K562 (cell line): ENCODE results near the gene LRRC61. TPM values are rescaled to one million over a fixed set of nuclear protein-coding genes. Genes with fewer than 3 reads are reported as not detected.

Source experiments
- AFF1 ChIP-seq, 2 experiments: fragments of 450-650 bp; IDR thresholded peaks; 2 replicates each; pipeline ENCODE4 v1.6.1; 2018; ENCODE audit warnings: mild to moderate bottlenecking in 2 of 2, low read depth in 1 of 2; ENCODE audit not compliant: partially characterized antibody in 2 of 2
- BRD9 ChIP-seq: fragments of 450-650 bp; IDR thresholded peaks from 2 replicates; pipeline ENCODE4 v1.6.1; 2018; ENCODE audit warnings: low read depth; ENCODE audit not compliant: partially characterized antibody
- CREM ChIP-seq: IDR thresholded peaks from 2 replicates; pipeline ENCODE4 v1.6.1; 2014; ENCODE audit warnings: antibody characterized with exemption, low read depth
- DMBX1 ChIP-seq: fragments of 250-450 bp; sonication (Bioruptor Pico); IDR thresholded peaks from 2 replicates; pipeline ENCODE4 v1.8.0; 2022; ENCODE audit warnings: inconsistent platforms, mild to moderate bottlenecking, moderate library complexity, borderline replicate concordance
- GABPB1 ChIP-seq: sonication (generic); formaldehyde crosslinking; IDR thresholded peaks from 2 replicates; pipeline ENCODE4 v1.8.0; 2022; ENCODE audit warnings: mild to moderate bottlenecking, missing genetic modification reagents
- GTF3C2 ChIP-seq: IDR thresholded peaks from 3 replicates; pipeline ENCODE4 v1.6.1; 2011; ENCODE audit warnings: borderline replicate concordance, mild to moderate bottlenecking, moderate library complexity; ENCODE audit not compliant: insufficient read length; ENCODE audit errors: extremely low read depth
- JUND ChIP-seq, 2 experiments: IDR thresholded peaks; 2 replicates in 1 of 2; 3 replicates in 1 of 2; pipeline ENCODE4 v1.6.1; 2011; ENCODE audit warnings: borderline replicate concordance in 2 of 2, low read depth in 2 of 2, low read length in 2 of 2, improper control_type of control experiment in 1 of 2, missing biosample characterization in 1 of 2, missing genetic modification characterization in 1 of 2, missing genetic modification reagents in 1 of 2
- MED1 ChIP-seq: sonication (generic); formaldehyde crosslinking; IDR thresholded peaks from 2 replicates; pipeline ENCODE4 v1.8.1; 2023; ENCODE audit warnings: missing genetic modification reagents, borderline replicate concordance
- MYBL2 ChIP-seq, 2 experiments: fragments of 450-650 bp in 1 of 2; sonication (generic) in 1 of 2; formaldehyde crosslinking in 1 of 2; IDR thresholded peaks; 2 replicates each; pipeline versions ENCODE4 v1.6.1 to v1.8.1; 2017 to 2022; ENCODE audit warnings: borderline replicate concordance in 1 of 2, inconsistent platforms in 1 of 2, low read depth in 1 of 2, mild to moderate bottlenecking in 1 of 2, missing genetic modification reagents in 1 of 2, moderate library complexity in 1 of 2
- POU5F1 ChIP-seq: fragments of 150-350 bp; IDR thresholded peaks from 2 replicates; pipeline ENCODE4 v1.6.1; 2014; ENCODE audit warnings: borderline replicate concordance, low read length, low read depth, mild to moderate bottlenecking; ENCODE audit not compliant: partially characterized antibody
- ZNF3 ChIP-seq: fragments of 250-450 bp; sonication (Bioruptor Pico); IDR thresholded peaks from 2 replicates; pipeline ENCODE4 v1.5.0; 2021; ENCODE audit warnings: mild to moderate bottlenecking, moderate library complexity
- polyA plus RNA-seq, 8 experiments: library from polyadenylated mRNA; depleted of rRNA in 4 of 8; stranded (reverse) in 5 of 8; unstranded in 3 of 8; fragments of >200 nt; fragmentation: Nextera tagmentation in 2 of 8; fragmentation: Illumina TruSeq in 1 of 8; extraction: Ambion mirVana in 2 of 8; extraction: Trizol in 1 of 8; gene quantifications; 2 replicates each; pipeline versions ENCODE4 v1.2.1 to v1.2.3, GENCODE V29; 2011 to 2014; ENCODE audit warnings: inconsistent platforms in 1 of 8, missing spikeins in 1 of 8
- total RNA-seq, 7 experiments: library from RNA; depleted of rRNA in 6 of 7; stranded (reverse); fragments of >200 nt in 6 of 7; fragmentation: Illumina TruSeq in 2 of 7; extraction: Trizol in 2 of 7; gene quantifications; 2 replicates each; pipeline versions ENCODE4 v1.2.1 to v1.2.3, GENCODE V29; 2011 to 2021; ENCODE audit warnings: low replicate concordance in 1 of 7
- TF ChIP-seq, protein P1 (sequence below): fragments of 250-450 bp; sonication (Bioruptor Pico); IDR thresholded peaks from 2 replicates; pipeline ENCODE4 v1.4.0; 2020; ENCODE audit warnings: mild to moderate bottlenecking, moderate library complexity, borderline replicate concordance

Gene LRRC61
- total and polyA plus RNA-seq, 9 of the 15 experiments (the other 6 are each of a cell fraction or from before 2014, with no cell fraction given): 1.3 to 55.2 (median 35.2) TPM

GRCh38 chr7:150368096-150368883 lies 45.1 kb downstream of the LRRC61 start, which contains the start of gene REPIN1 (continued):
- TF ChIP-seq AFF1 (IDR thresholded peaks at IDR 0.05; ENCODE audit: low read depth in 1 of 2, partially characterized antibody in 2 of 2) (peak in 1 of 2 experiments; percentile 18), ZNF3 (CRISPR knock-in tag) (no peak), POU5F1 (peak; percentile 73), JUND (IDR thresholded peaks at IDR 0.05; ENCODE audit: borderline replicate concordance, low read depth, low read length) (peak; percentile 40), JUND (tag; IDR thresholded peaks at IDR 0.05; ENCODE audit: borderline replicate concordance, low read depth, low read length) (no peak; the same call in 2 of the 3 replicates), MYBL2 (IDR thresholded peaks at IDR 0.05; ENCODE audit: low read depth) (peak; percentile 64; the same call in 1 of the 2 replicates), MYBL2 (CRISPR knock-in tag; IDR thresholded peaks at IDR 0.05; ENCODE audit: borderline replicate concordance) (no peak), CREM (0 out of 2 replicates have a peak, but pooled peaks have one; percentile 31), GTF3C2 (no peak), BRD9 (peak; percentile 84), MED1 (no peak; the same call in 1 of the 2 replicates), GABPB1 (peak; percentile 61), DMBX1 (CRISPR knock-in tag) (peak; percentile 75)
- TF ChIP-seq, protein P1, sequence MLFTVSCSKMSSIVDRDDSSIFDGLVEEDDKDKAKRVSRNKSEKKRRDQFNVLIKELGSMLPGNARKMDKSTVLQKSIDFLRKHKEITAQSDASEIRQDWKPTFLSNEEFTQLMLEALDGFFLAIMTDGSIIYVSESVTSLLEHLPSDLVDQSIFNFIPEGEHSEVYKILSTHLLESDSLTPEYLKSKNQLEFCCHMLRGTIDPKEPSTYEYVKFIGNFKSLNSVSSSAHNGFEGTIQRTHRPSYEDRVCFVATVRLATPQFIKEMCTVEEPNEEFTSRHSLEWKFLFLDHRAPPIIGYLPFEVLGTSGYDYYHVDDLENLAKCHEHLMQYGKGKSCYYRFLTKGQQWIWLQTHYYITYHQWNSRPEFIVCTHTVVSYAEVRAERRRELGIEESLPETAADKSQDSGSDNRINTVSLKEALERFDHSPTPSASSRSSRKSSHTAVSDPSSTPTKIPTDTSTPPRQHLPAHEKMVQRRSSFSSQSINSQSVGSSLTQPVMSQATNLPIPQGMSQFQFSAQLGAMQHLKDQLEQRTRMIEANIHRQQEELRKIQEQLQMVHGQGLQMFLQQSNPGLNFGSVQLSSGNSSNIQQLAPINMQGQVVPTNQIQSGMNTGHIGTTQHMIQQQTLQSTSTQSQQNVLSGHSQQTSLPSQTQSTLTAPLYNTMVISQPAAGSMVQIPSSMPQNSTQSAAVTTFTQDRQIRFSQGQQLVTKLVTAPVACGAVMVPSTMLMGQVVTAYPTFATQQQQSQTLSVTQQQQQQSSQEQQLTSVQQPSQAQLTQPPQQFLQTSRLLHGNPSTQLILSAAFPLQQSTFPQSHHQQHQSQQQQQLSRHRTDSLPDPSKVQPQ: peak; percentile 37; the same call in 1 of the 2 replicates
